MM.1S (cell line): ENCODE measurements around the gene TMEM219.

Experiments
- DNase-seq: peaks from one replicate; pipeline ENCODE4 v3.0.0-alpha.2; 2015
- H2AFZ ChIP-seq: fragments of 300-600 bp; sonication (generic); 2 replicates; pipeline ENCODE4 v1.6.0; 2016; ENCODE audit warnings: antibody characterized with exemption, low read length
- H3F3A ChIP-seq: fragments of 300-600 bp; sonication (generic); 2 replicates; pipeline ENCODE4 v1.6.1; 2016; ENCODE audit warnings: mild to moderate bottlenecking, antibody characterized with exemption, low read length, moderate library complexity, mixed read lengths; ENCODE audit not compliant: insufficient read depth
- H3K27ac ChIP-seq: fragments of 300-600 bp; sonication (generic); 2 replicates; pipeline ENCODE4 v1.5.1; 2016; ENCODE audit warnings: mild to moderate bottlenecking, low read length
- H3K27me3 ChIP-seq: fragments of 300-600 bp; sonication (generic); replicated peaks from 2 replicates; pipeline ENCODE4 v1.6.0; 2016; ENCODE audit warnings: low read length; ENCODE audit not compliant: insufficient read depth
- H3K36me3 ChIP-seq: fragments of 300-600 bp; sonication (generic); replicated peaks from 2 replicates; pipeline ENCODE4 v1.6.1; 2016; ENCODE audit warnings: mild to moderate bottlenecking, low read length, mixed read lengths; ENCODE audit not compliant: insufficient read depth
- H3K4me1 ChIP-seq: fragments of 300-600 bp; sonication (generic); 2 replicates; pipeline ENCODE4 v1.6.1; 2016; ENCODE audit warnings: low read length, mixed read lengths
- H3K4me2 ChIP-seq: fragments of 300-600 bp; sonication (generic); 2 replicates; pipeline ENCODE4 v1.6.0; 2016; ENCODE audit warnings: low read depth, low read length
- H3K4me3 ChIP-seq: fragments of 300-600 bp; sonication (generic); 2 replicates; pipeline ENCODE4 v1.5.1; 2016; ENCODE audit warnings: low read length, mixed read lengths
- H3K79me2 ChIP-seq: fragments of 300-600 bp; sonication (generic); 2 replicates; pipeline ENCODE4 v1.6.1; 2016; ENCODE audit warnings: mixed run types, low read length, mixed read lengths
- H3K9ac ChIP-seq: fragments of 300-600 bp; sonication (generic); 2 replicates; pipeline ENCODE4 v1.6.1; 2016; ENCODE audit warnings: low read length, mixed read lengths
- H3K9me2 ChIP-seq: fragments of 300-600 bp; sonication (generic); replicated peaks from 2 replicates; pipeline ENCODE4 v1.6.1; 2016; ENCODE audit warnings: mild to moderate bottlenecking, low read length, mixed read lengths; ENCODE audit not compliant: insufficient read depth
- H3K9me3 ChIP-seq: fragments of 300-600 bp; sonication (generic); replicated peaks from 2 replicates; pipeline ENCODE4 v1.6.1; 2016; ENCODE audit warnings: mild to moderate bottlenecking, low read length, mixed read lengths; ENCODE audit not compliant: insufficient read depth
- H4K20me1 ChIP-seq: fragments of 300-600 bp; sonication (generic); 2 replicates; pipeline ENCODE4 v1.6.1; 2016; ENCODE audit warnings: mild to moderate bottlenecking, low read length, moderate library complexity, mixed read lengths; ENCODE audit not compliant: insufficient read depth
- CTCF ChIP-seq: fragments of 300-600 bp; sonication (generic); IDR thresholded peaks from 2 replicates; pipeline ENCODE4 v1.5.1; 2016; ENCODE audit warnings: antibody characterized with exemption, low read length, mixed read lengths
- EZH2 ChIP-seq: fragments of 300-600 bp; sonication (generic); optimal IDR thresholded peaks from 2 replicates; pipeline ENCODE3; 2017; ENCODE audit warnings: low read depth, mild to moderate bottlenecking, antibody characterized with exemption, low read length, mixed read lengths
- EZH2phosphoT487 ChIP-seq: fragments of 300-600 bp; sonication (generic); IDR thresholded peaks from 2 replicates; pipeline ENCODE4 v1.6.1; 2018; ENCODE audit warnings: antibody characterized with exemption, low read length

The TMEM219 gene

GRCh38 chr16:29994600-29995323 is 32.9 kb downstream of the TMEM219 start:
- Histone ChIP-seq H3K4me1 (peaks cover 12% of the 10 kb centered on the region), H3K9ac (peak overlapping the region; percentile 100), H3K79me2 (peaks cover 11% of the 10 kb centered on the region), H3K27me3 (no peaks in the 10 kb centered on the region), H3K4me3 (peak overlapping the region; percentile 98), H3K36me3 (0 out of 2 replicates have a peak, but pooled peaks cover 2% of the 10 kb centered on the region), H3K27ac (peak overlapping the region; percentile 99; the same call in 1 of the 2 replicates), H3F3A (peaks cover 14% of the 10 kb centered on the region; the same call in 1 of the 2 replicates), H3K4me2 (peak overlapping the region; percentile 99), H2AFZ (peak overlapping the region; percentile 95), H4K20me1 (no peaks in the 10 kb centered on the region), H3K9me3 (no peaks in the 10 kb centered on the region), H3K9me2 (no peaks in the 10 kb centered on the region)
- DNase-seq: no peak
- TF ChIP-seq EZH2: no peak
- no peak for TF ChIP-seq EZH2phosphoT487
- no peak for TF ChIP-seq CTCF

GRCh38 chr16:29995324-29995910 is 33.5 kb downstream of the TMEM219 start, which contains the start of gene HIRIP3:
Gene HIRIP3, minus strand, starts transcription at chr16:29995617. Its CDS starts 12 bp downstream, at chr16:29995605.
- Histone ChIP-seq H3F3A (peaks cover 13% of the 10 kb centered on the region; the same call in 1 of the 2 replicates), H3K36me3 (0 out of 2 replicates have a peak, but pooled peaks cover 2% of the 10 kb centered on the region), H3K79me2 (peaks cover 11% of the 10 kb centered on the region), H4K20me1 (no peaks in the 10 kb centered on the region), H3K4me2 (peak within 1 kb of the TSS; percentile 99), H3K27ac (peak within 1 kb of the TSS; percentile 99), H3K4me3 (peak within 1 kb of the TSS; percentile 98), H3K9me2 (no peaks in the 10 kb centered on the region), H3K9ac (peak within 1 kb of the TSS; percentile 100), H2AFZ (peak within 1 kb of the TSS; percentile 95), H3K9me3 (no peaks in the 10 kb centered on the region), H3K4me1 (peaks cover 12% of the 10 kb centered on the region), H3K27me3 (no peaks in the 10 kb centered on the region)
- peak; percentile 92 for DNase-seq
- no peak for TF ChIP-seq EZH2
- TF ChIP-seq CTCF: no peak

GRCh38 chr16:29995911-29996765 is 34.3 kb downstream of the TMEM219 start, which contains the start of gene INO80E:
Gene INO80E, plus strand, starts transcription at chr16:29996241. Its CDS starts 70 bp downstream, at chr16:29996311.
- Histone ChIP-seq H3K9me3 (no peaks in the 10 kb centered on the region), H3K27ac (peak within 1 kb of the TSS; percentile 99), H3K4me1 (peaks cover 12% of the 10 kb centered on the region), H3K9me2 (no peaks in the 10 kb centered on the region), H3F3A (peaks cover 13% of the 10 kb centered on the region; the same call in 1 of the 2 replicates), H2AFZ (peak within 1 kb of the TSS; percentile 95), H3K4me3 (peak within 1 kb of the TSS; percentile 98), H3K27me3 (no peaks in the 10 kb centered on the region), H3K36me3 (0 out of 2 replicates have a peak, but pooled peaks cover 2% of the 10 kb centered on the region), H3K79me2 (peaks cover 11% of the 10 kb centered on the region), H4K20me1 (no peaks in the 10 kb centered on the region), H3K9ac (peak within 1 kb of the TSS; percentile 100), H3K4me2 (peak within 1 kb of the TSS; percentile 99)
- no peak for TF ChIP-seq EZH2phosphoT487
- peak; percentile 98 for DNase-seq
